ENCODE data around the gene TM9SF4.

The TM9SF4 gene

GRCh38 chr20:32109392-32110172, at the start of gene TM9SF4:
TM9SF4 (plus strand) TSS chr20:32109714; CDS start chr20:32109741, 27 bp downstream.
- FAIRE-seq, result no peak

- no peak for FAIRE-seq
Measured at GRCh38 chr20:32062776-32063170, 46.7 kb upstream of the TM9SF4 start.

GRCh38 chr20:32063695-32064094, 45.8 kb upstream of the TM9SF4 start:
- FAIRE-seq, result no peak

GRCh38 chr20:32064667-32065066, 44.8 kb upstream of the TM9SF4 start:
- FAIRE-seq, result no peak

GRCh38 chr20:32067234-32067821, 42.2 kb upstream of the TM9SF4 start:
- FAIRE-seq, result no peak

GRCh38 chr20:32068174-32068573, 41.3 kb upstream of the TM9SF4 start:
- no peak for FAIRE-seq

- FAIRE-seq, result no peak
Measured at GRCh38 chr20:32069711-32070110, 39.8 kb upstream of the TM9SF4 start.

- FAIRE-seq, result no peak
Measured at GRCh38 chr20:32070282-32070681, 39.2 kb upstream of the TM9SF4 start.

- no peak for FAIRE-seq
Measured at GRCh38 chr20:32070690-32071213, 38.8 kb upstream of the TM9SF4 start.

GRCh38 chr20:32071395-32072167, 37.9 kb upstream of the TM9SF4 start:
- FAIRE-seq, result no peak

- no peak for FAIRE-seq
Measured at GRCh38 chr20:32072168-32072750, 37.3 kb upstream of the TM9SF4 start.

- FAIRE-seq, result no peak
Measured at GRCh38 chr20:32075534-32075933, 34.0 kb upstream of the TM9SF4 start.

GRCh38 chr20:32077190-32077589, 32.3 kb upstream of the TM9SF4 start:
- no peak for FAIRE-seq

- no peak for FAIRE-seq
Measured at GRCh38 chr20:32078322-32078721, 31.2 kb upstream of the TM9SF4 start.

- no peak for FAIRE-seq
Measured at GRCh38 chr20:32078791-32079190, 30.7 kb upstream of the TM9SF4 start.

- FAIRE-seq, result no peak
Measured at GRCh38 chr20:32079655-32080109, 29.8 kb upstream of the TM9SF4 start.

- no peak for FAIRE-seq
Measured at GRCh38 chr20:32080783-32081182, 28.7 kb upstream of the TM9SF4 start.

GRCh38 chr20:32083469-32083868, 26.0 kb upstream of the TM9SF4 start:
- FAIRE-seq, result no peak

- no peak for FAIRE-seq
Measured at GRCh38 chr20:32087070-32087469, 22.4 kb upstream of the TM9SF4 start.

GRCh38 chr20:32088759-32089158, 20.8 kb upstream of the TM9SF4 start:
- no peak for FAIRE-seq

GRCh38 chr20:32089637-32090362, 19.7 kb upstream of the TM9SF4 start:
- FAIRE-seq, result no peak

GRCh38 chr20:32091888-32092346, 17.6 kb upstream of the TM9SF4 start:
- no peak for FAIRE-seq

All from TTC549 (cell line).